Activated CD8-positive, alpha-beta memory T cell treated with anti-CD3 and anti-CD28 coated beads for 48 hours (primary cell): ENCODE results near the gene CDH15.
"Not testable (repeated sequence)": the region's sequence is repeated elsewhere in the genome, so short reads cannot be mapped to it uniquely, and the experiment has no call there.

ENCODE experiments used
- DNase-seq, 3 experiments: peaks; one replicate each; pipeline ENCODE4 v3.0.0-alpha.2; 2020; ENCODE audit warnings: low read depth in 2 of 3, low spot score in 2 of 3

Gene CDH15

GRCh38 chr16:89172171-89172527, 601 bp downstream of the CDH15 start:
- DNase-seq: no peak

DNA sequence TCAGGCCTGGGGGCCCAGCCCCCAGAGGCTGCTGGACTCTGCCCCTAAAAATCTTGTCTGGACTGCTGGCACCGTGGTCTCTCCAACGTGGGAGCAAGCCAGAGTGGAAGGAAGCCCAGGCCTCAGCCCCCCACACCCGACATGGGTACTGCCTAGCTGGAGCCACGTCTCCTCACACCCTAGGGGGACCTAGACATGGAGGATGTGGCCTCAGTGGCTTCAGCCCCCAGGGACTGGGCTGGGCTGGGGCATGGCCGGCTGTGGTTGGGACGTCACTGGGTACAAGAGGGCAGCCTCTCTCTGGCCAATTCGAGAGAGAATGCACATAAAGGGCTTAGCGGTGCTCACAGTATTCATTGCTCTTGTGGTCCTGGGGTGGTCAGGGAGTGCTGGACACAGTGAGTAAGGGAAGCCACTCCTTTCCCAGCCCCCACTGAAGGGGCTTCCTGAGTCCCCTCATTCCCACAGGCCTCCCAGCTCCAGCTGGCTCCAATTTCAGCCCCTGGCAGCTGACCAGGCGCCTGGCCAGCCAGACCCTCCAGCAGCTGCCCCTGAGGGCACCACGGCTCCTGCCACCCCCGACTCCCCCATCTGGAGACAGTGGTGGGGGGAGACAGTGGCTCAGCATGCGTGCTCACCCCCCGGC, 1.1 kb downstream of the CDH15 start:
- no peak for DNase-seq

DNA sequence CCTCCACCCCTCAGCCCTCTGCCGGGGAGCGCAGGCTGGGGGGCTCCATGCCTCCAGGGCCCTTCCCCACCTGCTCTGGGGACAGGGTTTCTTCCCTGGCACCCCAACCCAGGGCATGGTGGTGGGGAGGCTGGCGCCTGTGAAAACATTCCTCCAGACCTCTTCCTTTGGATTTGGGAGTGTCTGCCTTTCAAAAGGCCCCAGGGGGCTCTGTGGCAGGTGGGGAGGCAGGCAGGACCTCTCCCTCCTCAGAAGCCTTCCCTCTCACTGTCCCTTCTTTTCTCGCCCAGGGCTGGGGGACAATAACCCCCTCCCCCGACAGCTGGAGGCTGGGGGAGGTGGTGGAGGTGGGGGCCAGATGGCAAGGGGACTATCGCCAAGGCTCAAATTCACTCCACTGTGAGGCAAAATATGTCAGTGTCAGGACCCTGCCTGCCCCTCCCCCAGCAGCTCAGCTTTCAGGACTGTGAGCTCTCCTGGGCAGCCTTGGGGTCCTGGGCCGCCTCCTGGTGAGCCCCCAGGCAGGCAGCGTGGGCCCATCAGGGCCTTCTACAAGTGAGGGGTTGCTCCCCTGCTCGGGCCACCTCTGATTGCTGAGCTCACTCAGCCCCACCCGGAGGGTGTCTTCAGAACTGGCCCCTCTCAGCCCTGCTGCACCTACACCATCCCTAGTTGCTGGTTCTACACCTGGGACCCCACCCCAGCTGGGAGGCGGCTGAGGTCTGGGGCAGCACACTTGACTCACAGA, 1.8 kb downstream of the CDH15 start:
- DNase-seq: no peak

DNA sequence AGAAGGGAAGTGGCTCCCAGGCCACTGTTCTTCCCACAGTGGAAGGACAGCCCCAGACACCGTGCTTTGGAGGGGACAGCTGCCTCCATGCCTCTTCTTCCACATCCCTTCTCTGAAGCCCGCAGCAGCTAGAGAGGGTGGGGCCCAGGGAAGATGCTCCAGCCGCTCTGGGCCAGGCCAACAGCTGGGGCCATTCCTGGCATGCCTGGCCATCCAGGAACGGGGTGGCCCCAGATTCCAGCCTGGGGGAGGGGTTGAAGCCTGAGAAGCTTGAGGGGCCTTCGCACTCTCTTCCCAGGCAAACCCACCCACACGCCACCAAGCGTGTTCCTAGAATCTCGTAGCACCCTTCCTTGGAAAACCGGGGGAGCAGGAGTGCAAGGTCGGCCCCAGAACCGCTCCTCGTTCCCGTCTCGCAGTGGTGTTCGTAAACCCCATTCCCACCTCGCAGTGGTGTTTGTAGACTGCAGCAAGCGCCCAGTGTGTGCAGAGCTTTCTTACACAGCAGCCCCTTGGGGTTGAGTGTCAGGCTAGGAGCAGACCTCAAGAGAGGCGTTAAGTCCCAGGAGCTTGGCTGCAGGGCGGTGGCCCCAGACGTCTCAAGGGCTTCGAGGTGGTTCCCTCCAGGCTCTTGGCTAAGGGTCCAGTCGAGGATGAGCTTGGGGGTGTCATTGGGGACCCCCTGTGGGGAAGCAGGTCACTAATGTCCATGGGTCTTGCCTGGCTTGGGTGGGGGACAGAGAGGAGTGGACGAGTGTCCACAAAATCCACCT, 2.7 kb downstream of the CDH15 start:
- DNase-seq: no peak

DNA sequence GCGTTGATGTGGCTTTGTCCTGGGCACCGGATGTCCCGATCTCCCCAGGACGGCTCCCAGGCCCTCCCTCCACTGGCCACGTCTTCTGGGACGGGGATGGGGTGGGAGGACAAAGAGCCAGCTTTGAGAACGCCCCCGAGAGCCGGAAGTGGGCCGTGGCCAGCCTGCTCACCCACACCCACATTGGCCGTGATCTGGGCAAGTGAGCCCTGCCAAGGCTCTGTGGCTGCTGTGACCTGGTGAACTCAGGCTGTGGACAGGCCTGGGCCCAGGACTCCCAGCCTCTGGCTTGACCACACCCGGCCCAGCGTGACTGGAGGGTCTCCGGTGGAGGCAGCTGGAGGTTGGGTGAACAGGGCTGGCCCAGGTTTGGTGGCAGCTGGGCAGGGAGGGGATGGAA, 3.3 kb downstream of the CDH15 start:
- no peak for DNase-seq

- no peak for DNase-seq
Measured at GRCh38 chr16:89175280-89176146, 4.0 kb downstream of the CDH15 start.

DNA sequence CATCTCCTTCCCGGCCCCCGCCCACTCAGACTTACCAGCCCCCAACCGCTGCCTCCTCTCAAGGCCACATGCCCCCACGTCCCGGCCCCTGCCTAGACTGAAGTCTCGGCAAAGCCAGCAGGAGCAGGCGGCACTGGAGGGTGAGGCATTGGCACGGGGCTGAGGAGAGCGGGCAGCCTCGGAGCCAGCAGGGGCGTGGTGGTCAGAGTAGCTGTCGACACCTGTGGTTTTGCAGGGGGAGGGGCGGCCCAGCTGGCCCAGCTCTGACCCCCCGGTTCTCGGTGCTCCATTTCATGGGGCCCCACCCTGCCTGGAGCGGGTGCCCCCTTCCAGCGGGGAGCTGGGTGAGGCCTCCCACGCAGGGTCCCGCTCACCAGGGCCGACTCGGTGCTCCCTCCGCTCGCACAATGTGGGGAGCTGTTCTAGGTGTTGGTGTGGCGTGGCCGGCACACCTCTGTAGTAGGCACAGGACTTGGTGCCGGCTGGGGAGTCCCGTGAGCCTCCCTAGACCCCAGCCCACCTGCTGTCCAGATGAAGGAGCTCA, 4.7 kb downstream of the CDH15 start:
- no peak for DNase-seq

DNA sequence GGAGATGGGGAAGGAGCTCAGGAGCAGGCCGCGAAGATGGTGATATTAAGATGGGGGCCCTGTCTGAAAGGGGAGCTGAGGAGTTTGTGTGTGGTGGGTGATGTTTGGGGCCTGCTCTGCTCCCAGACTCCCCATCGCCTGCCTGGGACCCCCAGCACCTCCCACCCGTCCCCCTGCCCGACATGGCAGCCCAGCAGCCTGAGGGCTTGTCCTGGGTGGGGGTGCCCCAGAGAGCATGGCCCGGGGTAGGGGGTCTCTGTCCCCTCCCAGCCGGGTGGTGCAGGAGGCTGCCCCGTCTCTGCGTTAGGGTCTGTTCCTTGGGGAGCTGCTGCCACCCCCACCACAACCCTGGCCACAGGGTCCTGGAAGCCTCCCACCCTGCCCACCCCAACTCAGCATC, 5.2 kb downstream of the CDH15 start:
- DNase-seq: no peak

DNA sequence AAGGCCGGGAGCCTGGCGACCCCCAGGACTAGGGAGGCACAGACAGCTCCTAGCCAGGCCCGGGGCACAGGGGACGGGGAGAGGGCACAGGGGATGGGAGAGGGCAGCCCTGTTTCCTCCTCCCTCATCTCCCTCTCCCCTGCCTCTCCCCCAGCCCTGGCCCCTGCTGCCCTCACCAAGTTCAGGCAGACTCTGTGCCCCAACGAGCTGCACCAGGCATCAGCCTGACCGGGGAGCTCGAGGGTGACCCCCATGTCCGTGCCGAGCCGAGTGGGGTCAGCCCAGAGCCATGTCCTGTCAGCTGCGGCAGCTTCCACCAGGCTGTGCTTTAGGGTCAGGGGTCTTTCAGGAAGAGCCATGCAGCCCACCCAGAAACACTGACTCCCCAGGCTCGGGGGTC, 6.0 kb downstream of the CDH15 start:
- no peak for DNase-seq

DNA sequence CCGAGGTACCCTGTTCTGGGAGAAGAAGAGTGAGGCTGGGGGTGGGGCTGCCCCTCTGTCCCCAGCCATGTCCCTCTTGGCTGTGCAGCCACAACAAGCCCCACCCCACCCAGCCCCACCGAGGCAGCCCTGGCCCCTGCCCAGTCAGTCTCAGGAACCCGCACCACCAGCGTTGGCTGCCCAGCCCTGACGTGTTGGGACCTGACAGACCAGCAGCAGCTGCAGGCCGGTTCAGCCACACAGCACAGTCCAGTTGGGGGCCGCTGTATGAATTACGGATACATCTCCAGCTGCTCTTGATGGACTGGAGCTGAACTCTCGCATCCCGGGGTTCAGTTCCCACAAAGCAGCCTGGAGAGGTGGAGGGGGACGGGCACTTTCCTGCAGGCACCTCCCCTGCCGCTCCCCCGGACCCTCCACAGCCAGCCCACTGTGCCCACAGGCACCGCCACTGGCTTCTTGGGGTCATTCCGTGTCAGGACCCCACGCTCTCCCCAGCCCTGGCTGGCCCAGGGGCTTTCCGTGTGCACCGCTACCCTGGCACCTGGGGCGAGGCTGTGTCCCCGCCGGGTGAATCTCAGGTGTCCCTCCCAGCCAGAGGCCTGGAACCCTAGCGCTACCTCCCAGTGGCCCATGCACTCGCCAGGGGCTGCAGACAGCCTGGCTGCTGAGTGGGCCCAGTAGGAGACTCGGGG, 7.1 kb downstream of the CDH15 start:
- DNase-seq: no peak

- DNase-seq: no peak
Measured at GRCh38 chr16:89179148-89179484, 7.6 kb downstream of the CDH15 start.

GRCh38 chr16:89179656-89180315, 8.2 kb downstream of the CDH15 start:
- no peak for DNase-seq

GRCh38 chr16:89183463-89183862, 11.9 kb downstream of the CDH15 start:
- DNase-seq: no peak

DNA sequence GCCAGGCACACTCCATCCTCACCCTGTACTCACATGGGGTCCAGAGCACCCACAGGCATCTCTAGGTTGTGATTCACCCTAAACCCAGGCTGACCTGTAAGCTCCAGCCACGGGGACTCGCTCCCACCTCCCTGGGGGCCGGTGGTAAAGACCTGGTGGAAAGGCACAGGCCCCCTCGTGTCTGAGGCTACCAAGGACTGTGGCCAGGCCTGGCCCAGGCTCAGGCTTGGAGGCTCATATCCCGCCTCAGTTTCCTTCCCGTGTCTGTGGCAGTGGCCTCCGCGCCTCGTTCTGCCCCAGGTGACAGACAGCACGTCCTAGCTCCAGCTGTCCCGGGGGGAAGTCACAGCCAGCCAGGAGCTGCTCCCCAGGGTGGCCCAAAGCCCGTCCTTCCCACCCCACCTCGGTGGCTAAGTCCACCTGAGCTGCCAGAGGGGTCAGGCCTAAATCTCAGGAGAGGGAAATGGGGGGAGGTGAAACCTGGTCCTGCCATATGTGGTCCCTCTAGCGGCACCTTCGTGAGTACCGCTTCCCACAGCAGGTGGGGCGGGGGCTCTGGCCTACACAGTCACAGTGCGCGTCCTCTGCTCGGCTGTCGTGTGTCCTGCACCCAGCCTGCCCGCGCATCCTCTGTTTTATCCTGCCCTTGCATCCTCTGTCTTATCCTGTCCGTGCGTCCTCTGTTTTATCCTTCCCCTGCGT, 12.6 kb downstream of the CDH15 start:
- DNase-seq: no peak

DNA sequence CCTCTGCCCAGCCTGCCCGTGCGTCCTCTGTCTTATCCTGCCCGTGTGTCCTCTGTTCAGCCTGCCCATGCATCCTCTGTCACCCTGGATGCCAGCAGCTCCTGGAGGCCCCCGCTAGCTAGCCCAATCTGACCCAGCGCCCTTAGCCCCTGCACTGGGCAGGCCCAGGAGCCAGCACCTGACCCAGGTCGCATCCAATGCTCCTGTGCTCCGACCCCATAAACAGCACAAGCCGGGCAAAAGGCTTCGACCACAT, 13.1 kb downstream of the CDH15 start:
- no peak for DNase-seq

DNA sequence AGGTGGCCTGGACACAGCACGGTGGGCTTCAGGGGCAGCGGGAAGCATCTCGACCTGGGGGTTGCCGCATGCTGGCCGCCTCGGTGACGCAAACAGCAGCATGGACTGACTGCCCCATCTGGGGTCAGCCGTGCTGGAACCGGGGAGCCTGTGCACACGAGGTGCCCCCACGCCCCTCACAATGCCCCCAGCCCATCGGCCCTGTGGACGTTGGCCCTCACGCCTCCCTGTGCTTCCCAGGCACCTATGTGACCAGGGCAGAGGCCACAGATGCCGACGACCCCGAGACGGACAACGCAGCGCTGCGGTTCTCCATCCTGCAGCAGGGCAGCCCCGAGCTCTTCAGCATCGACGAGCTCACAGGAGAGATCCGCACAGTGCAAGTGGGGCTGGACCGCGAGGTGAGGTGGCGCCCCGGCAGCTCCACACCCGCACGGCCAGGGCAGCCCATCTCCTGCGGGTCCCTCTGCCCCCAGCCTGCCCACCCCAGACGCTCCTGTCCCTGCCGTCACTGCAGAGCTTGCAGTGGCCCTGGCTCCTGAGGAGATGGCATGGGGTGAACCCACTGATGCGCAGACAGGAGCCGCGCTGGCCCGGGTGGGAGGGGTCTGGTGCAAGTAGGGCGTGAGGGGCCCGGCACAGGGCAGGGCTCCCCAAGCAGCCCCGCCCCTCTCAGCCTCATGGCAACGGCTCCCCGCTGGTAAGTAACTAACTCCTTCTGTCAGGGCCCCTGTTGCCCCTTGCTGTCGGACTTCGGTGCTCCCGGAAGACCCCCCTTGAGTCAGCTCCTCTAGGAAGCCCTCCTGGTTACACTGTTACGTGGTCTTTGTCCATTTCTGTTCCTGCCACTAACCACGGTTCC, 13.6 kb downstream of the CDH15 start:
- no peak for DNase-seq

DNA sequence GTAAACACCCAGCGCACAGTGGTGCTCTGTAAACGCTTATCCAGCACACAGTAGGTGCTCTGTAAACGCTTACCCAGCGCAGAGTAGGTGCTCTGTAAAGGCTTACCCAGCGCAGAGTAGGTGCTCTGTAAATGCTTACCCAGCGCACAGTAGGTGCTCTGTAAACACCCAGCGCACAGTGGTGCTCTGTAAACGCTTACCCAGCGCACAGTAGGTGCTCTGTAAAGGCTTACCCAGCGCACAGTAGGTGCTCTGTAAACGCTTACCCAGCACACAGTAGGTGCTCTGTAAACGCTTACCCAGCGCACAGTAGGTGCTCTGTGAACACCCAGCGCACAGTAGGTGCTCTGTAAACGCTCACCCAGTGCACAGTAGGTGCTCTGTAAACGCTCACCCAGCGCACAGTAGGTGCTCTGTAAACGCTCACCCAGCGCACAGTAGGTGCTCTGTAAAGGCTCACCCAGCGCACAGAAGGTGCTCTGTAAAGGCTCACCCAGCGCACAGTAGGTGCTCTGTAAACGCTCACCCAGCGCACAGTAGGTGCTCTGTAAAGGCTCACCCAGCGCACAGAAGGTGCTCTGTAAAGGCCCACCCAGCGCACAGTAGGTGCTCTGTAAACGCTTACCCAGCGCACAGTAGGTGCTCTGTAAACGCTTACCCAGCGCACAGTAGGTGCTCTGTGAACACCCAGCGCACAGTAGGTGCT, 14.5 kb downstream of the CDH15 start:
- not testable (repeated sequence) for DNase-seq

DNA sequence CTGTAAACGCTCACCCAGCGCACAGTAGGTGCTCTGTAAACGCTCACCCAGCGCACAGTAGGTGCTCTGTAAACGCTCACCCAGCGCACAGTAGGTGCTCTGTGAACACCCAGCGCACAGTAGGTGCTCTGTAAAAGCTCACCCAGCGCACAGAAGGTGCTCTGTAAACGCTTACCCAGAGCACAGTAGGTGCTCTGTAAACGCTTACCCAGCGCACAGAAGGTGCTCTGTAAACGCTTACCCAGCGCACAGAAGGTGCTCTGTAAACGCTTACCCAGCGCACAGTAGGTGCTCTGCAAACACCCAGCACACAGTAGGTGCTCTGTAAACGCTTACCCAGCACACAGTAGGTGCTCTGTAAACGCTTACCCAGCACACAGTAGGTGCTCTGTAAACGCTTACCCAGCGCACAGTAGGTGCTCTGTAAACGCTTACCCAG, 15.1 kb downstream of the CDH15 start:
- DNase-seq: not testable (repeated sequence)
